Liver (tissue), 9 donors: Measurements from ENCODE around the gene LIMS2. TPM values are rescaled to one million over a fixed set of nuclear protein-coding genes. Genes with fewer than 3 reads are reported as not detected.

ENCODE experiments used
- DNase-seq: peaks from one replicate; pipeline ENCODE4 v3.0.0-alpha.2; 2017; ENCODE audit warnings: low spot score
- H3K27ac ChIP-seq, 2 donors: one replicate each; pipeline ENCODE4 v1.7.0; 2013; ENCODE audit warnings: inconsistent platforms in 2 of 2, low read length in 2 of 2, control low read depth in 1 of 2, low read depth in 1 of 2, mild to moderate bottlenecking in 1 of 2
- H3K27me3 ChIP-seq, 4 donors: one replicate each; pipeline versions ENCODE4 v1.6.1 to v1.7.0; 2013; ENCODE audit warnings: low read length in 3 of 4, inconsistent platforms in 1 of 4, mild to moderate bottlenecking in 1 of 4, moderate library complexity in 1 of 4; ENCODE audit not compliant: control insufficient read depth in 4 of 4, insufficient read depth in 4 of 4
- H3K36me3 ChIP-seq, 4 donors: one replicate each; pipeline versions ENCODE4 v1.6.1 to v1.7.0; 2013; ENCODE audit warnings: low read length in 3 of 4, mild to moderate bottlenecking in 3 of 4, low read depth in 1 of 4, moderate library complexity in 1 of 4; ENCODE audit not compliant: control insufficient read depth in 4 of 4, insufficient read depth in 3 of 4
- H3K4me1 ChIP-seq, 4 donors: one replicate each; pipeline versions ENCODE4 v1.6.1 to v1.7.0; 2013; ENCODE audit warnings: low read length in 3 of 4, mild to moderate bottlenecking in 3 of 4, moderate library complexity in 1 of 4; ENCODE audit not compliant: control insufficient read depth in 4 of 4, insufficient read depth in 4 of 4
- H3K4me3 ChIP-seq, 3 donors: one replicate each; pipeline versions ENCODE4 v1.6.1 to v1.7.0; 2013; ENCODE audit warnings: low read length in 3 of 3, control low read depth in 1 of 3, low read depth in 1 of 3, mild to moderate bottlenecking in 1 of 3
- H3K9ac ChIP-seq, 2 donors: one replicate each; pipeline ENCODE4 v1.7.0; 2013; ENCODE audit warnings: low read length in 2 of 2, mild to moderate bottlenecking in 2 of 2, moderate library complexity in 2 of 2, control low read depth in 1 of 2, low read depth in 1 of 2
- H3K9me3 ChIP-seq, 4 donors: one replicate each; pipeline versions ENCODE4 v1.6.1 to v1.7.0; 2013; ENCODE audit warnings: low read length in 3 of 4; ENCODE audit not compliant: control insufficient read depth in 4 of 4
- EGR1 ChIP-seq, 2 donors: IDR thresholded peaks; 2 replicates each; pipeline ENCODE4 v1.6.1; 2016 to 2018; ENCODE audit warnings: antibody characterized with exemption in 2 of 2, low read depth in 2 of 2
- FOXA1 ChIP-seq: IDR thresholded peaks from 2 replicates; pipeline ENCODE4 v1.6.1; 2016; ENCODE audit warnings: antibody characterized with exemption
- FOXA2 ChIP-seq: IDR thresholded peaks from 2 replicates; pipeline ENCODE4 v1.6.1; 2016; ENCODE audit warnings: antibody characterized with exemption
- GABPA ChIP-seq, 2 donors: IDR thresholded peaks in 1 of 2; conservative IDR thresholded peaks in 1 of 2; 2 replicates each; pipeline ENCODE4 v1.6.1; 2016; ENCODE audit warnings: antibody characterized with exemption in 2 of 2, mild to moderate bottlenecking in 1 of 2, moderate library complexity in 1 of 2
- HNF4A ChIP-seq, 2 donors: conservative IDR thresholded peaks; 2 replicates each; pipeline ENCODE4 v1.6.1; 2016; ENCODE audit warnings: antibody characterized with exemption in 2 of 2, mild to moderate bottlenecking in 2 of 2
- HNF4G ChIP-seq: IDR thresholded peaks from 2 replicates; pipeline ENCODE4 v1.6.1; 2016; ENCODE audit warnings: antibody characterized with exemption
- JUND ChIP-seq, 2 donors: IDR thresholded peaks; 2 replicates each; pipeline ENCODE4 v1.6.1; 2016; ENCODE audit warnings: antibody characterized with exemption in 2 of 2
- NR2F2 ChIP-seq: IDR thresholded peaks from 2 replicates; pipeline ENCODE4 v1.6.1; 2016; ENCODE audit warnings: antibody characterized with exemption
- RAD21 ChIP-seq, 2 donors: IDR thresholded peaks; 2 replicates each; pipeline ENCODE4 v1.6.1; 2016; ENCODE audit warnings: antibody characterized with exemption in 2 of 2, mild to moderate bottlenecking in 2 of 2
- RXRA ChIP-seq, 2 donors: IDR thresholded peaks; 2 replicates each; pipeline ENCODE4 v1.6.1; 2017 to 2018; ENCODE audit warnings: antibody characterized with exemption in 2 of 2, mild to moderate bottlenecking in 1 of 2
- SP1 ChIP-seq: IDR thresholded peaks from 2 replicates; pipeline ENCODE4 v1.6.1; 2018; ENCODE audit warnings: antibody characterized with exemption, mild to moderate bottlenecking
- TAF1 ChIP-seq: conservative IDR thresholded peaks from 2 replicates; pipeline ENCODE4 v1.6.1; 2016; ENCODE audit warnings: antibody characterized with exemption, mild to moderate bottlenecking
- YY1 ChIP-seq: IDR thresholded peaks from 2 replicates; pipeline ENCODE4 v1.6.1; 2016; ENCODE audit warnings: antibody characterized with exemption, mild to moderate bottlenecking
- WGBS: extraction: QIAGEN DNeasy Blood & Tissue Kit; methylation state at CpG from one replicate; pipeline ENCODE4 v1.1.7; 2013; 5-methylcytosine and 5-hydroxymethylcytosine counted together
- polyA plus RNA-seq, 2 donors: library from polyadenylated mRNA; stranded (reverse) in 1 of 2; unstranded in 1 of 2; fragments of 200-250 nt in 1 of 2; fragments of >200 nt in 1 of 2; fragmentation: Nextera tagmentation in 1 of 2; extraction: Ambion mirVana in 1 of 2; gene quantifications; one replicate each; pipeline versions ENCODE4 v1.2.1 to v1.2.3, GENCODE V29; 2013 to 2015
- total RNA-seq, 2 donors: library from RNA; depleted of rRNA; stranded (reverse); fragments of >200 nt; gene quantifications; one replicate each; pipeline ENCODE4 v1.2.3, GENCODE V29; 2014
- TF ChIP-seq, protein P1 (sequence below): IDR thresholded peaks from 2 replicates; pipeline ENCODE4 v1.6.1; 2016; ENCODE audit warnings: antibody characterized with exemption
- TF ChIP-seq, protein P2 (sequence below): IDR thresholded peaks from 2 replicates; pipeline ENCODE4 v1.6.1; 2016; ENCODE audit warnings: antibody characterized with exemption, mild to moderate bottlenecking
- TF ChIP-seq, protein P3 (sequence below): fragments of 150-350 bp; IDR thresholded peaks from 2 replicates; pipeline ENCODE4 v1.5.1; 2017; ENCODE audit warnings: improper control_type of control experiment, low read depth, low read length; ENCODE audit not compliant: missing input control
- TF ChIP-seq, protein P4 (sequence below): IDR thresholded peaks from 2 replicates; pipeline ENCODE4 v1.6.1; 2016; ENCODE audit warnings: antibody characterized with exemption
- TF ChIP-seq, protein P5 (sequence below): IDR thresholded peaks from 2 replicates; pipeline ENCODE4 v1.6.1; 2016; ENCODE audit warnings: antibody characterized with exemption
- donor health status: healthy.
- donor health status: healthy.
- donor health status: healthy.
- donor health status: healthy.
- donor health status: healthy.

LIMS2 gene
- total and polyA plus RNA-seq, 4 donors: 1.4 to 17.9 (median 16.1) TPM

DNA sequence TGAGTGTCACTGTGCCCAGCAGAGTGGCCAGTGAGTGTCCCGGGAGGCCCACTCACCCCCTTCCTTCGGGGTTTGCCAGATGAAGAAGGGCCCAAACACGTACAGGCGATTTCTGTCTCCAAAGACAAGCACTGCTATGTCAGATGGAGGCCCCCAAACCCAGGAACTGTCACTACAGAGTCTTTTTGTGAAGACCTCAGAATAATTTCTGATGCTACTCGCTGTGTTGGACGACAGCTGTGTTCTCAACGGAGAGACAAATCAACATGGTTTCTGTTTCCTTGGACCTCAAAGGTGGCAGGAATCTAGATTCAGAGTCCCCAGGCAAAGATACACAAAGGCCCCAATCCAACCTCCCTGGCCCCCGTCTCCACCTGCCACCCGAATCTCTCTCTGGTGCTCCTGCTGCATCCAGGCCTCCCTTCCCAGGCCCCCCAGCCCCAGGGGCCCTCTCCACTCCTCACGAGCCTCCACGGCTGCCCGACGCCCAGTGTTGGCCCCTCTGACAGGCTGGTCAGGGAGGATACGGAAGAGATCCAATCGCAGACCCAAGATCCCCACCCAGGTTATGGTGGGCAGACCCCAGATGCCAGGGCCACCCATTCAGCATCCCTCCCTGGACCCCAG, 31.8 kb downstream of the LIMS2 start:
- Histone ChIP-seq H3K9ac (no peak overlapping the region), H3K27ac (no peak overlapping the region), H3K27me3 (no peaks in the 10 kb centered on the region), H3K4me3 (no peak overlapping the region), H3K36me3 (peaks cover 0 to 5% (median 0%) of the 10 kb centered on the region in 4 donors), H3K4me1 (peaks cover 4 to 24% (median 11%) of the 10 kb centered on the region in 4 donors), H3K9me3 (no peaks in the 10 kb centered on the region)
- WGBS: 95% methylated on average over 15 of the region's 15 CpGs
- no peak for TF ChIP-seq GABPA (IDR thresholded peaks at IDR 0.05 in 1 of 2, conservative IDR thresholded peaks at IDR 0.05 in 1 of 2)
- no peak for TF ChIP-seq FOXA1
- no peak for TF ChIP-seq RAD21 (IDR thresholded peaks at IDR 0.05)
- no peak for TF ChIP-seq JUND (IDR thresholded peaks at IDR 0.05)
- TF ChIP-seq SP1: no peak
- no peak for TF ChIP-seq RXRA (IDR thresholded peaks at IDR 0.05)
- TF ChIP-seq TAF1: no peak
- TF ChIP-seq, protein P1, sequence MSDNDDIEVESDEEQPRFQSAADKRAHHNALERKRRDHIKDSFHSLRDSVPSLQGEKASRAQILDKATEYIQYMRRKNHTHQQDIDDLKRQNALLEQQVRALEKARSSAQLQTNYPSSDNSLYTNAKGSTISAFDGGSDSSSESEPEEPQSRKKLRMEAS: no peak
- TF ChIP-seq, protein P2, sequence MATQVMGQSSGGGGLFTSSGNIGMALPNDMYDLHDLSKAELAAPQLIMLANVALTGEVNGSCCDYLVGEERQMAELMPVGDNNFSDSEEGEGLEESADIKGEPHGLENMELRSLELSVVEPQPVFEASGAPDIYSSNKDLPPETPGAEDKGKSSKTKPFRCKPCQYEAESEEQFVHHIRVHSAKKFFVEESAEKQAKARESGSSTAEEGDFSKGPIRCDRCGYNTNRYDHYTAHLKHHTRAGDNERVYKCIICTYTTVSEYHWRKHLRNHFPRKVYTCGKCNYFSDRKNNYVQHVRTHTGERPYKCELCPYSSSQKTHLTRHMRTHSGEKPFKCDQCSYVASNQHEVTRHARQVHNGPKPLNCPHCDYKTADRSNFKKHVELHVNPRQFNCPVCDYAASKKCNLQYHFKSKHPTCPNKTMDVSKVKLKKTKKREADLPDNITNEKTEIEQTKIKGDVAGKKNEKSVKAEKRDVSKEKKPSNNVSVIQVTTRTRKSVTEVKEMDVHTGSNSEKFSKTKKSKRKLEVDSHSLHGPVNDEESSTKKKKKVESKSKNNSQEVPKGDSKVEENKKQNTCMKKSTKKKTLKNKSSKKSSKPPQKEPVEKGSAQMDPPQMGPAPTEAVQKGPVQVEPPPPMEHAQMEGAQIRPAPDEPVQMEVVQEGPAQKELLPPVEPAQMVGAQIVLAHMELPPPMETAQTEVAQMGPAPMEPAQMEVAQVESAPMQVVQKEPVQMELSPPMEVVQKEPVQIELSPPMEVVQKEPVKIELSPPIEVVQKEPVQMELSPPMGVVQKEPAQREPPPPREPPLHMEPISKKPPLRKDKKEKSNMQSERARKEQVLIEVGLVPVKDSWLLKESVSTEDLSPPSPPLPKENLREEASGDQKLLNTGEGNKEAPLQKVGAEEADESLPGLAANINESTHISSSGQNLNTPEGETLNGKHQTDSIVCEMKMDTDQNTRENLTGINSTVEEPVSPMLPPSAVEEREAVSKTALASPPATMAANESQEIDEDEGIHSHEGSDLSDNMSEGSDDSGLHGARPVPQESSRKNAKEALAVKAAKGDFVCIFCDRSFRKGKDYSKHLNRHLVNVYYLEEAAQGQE: no peak
- TF ChIP-seq YY1: no peak
- no peak for TF ChIP-seq NR2F2
- TF ChIP-seq EGR1 (IDR thresholded peaks at IDR 0.05; ENCODE audit: low read depth in 2 of 2): no peak
- no peak for TF ChIP-seq HNF4A (conservative IDR thresholded peaks at IDR 0.05)
- TF ChIP-seq, protein P3, sequence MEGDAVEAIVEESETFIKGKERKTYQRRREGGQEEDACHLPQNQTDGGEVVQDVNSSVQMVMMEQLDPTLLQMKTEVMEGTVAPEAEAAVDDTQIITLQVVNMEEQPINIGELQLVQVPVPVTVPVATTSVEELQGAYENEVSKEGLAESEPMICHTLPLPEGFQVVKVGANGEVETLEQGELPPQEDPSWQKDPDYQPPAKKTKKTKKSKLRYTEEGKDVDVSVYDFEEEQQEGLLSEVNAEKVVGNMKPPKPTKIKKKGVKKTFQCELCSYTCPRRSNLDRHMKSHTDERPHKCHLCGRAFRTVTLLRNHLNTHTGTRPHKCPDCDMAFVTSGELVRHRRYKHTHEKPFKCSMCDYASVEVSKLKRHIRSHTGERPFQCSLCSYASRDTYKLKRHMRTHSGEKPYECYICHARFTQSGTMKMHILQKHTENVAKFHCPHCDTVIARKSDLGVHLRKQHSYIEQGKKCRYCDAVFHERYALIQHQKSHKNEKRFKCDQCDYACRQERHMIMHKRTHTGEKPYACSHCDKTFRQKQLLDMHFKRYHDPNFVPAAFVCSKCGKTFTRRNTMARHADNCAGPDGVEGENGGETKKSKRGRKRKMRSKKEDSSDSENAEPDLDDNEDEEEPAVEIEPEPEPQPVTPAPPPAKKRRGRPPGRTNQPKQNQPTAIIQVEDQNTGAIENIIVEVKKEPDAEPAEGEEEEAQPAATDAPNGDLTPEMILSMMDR: no peak
- no peak for DNase-seq

DNA sequence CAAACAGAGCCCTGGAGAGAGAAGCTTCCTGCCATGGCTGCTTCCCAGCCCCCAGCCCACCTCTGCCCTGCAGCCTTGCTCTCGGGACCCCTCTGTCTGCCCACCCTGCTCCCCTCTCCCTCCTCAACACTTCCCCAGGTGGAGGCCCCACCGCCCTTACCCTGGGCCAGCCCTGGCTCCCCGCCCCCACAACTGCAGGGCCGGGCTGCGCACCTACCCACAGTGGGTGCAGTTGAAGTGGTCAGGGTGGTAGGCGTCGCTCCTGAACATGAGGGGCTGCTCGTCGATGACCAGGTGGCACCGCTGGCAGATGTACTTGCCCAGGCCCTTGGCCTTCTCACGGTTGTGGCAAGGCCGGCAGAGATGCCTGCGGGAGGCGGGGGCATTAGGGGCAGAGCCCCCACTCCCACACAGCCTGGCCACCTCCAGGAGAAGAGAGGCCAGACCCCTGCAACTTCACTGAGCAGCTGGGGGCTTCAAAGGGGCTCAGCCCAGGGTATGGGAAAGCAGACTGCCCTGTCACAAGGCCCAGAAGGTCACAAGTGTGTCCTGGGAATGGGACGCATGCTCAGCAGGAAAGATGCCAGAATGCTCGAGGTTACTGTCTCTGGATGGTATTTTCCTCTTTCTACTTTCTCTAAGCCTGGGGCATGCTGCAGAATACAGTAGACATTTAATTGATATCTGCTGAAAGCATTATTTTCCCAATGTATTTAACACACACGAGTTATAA, 32.5 kb downstream of the LIMS2 start:
- Histone ChIP-seq H3K27ac (no peak overlapping the region), H3K36me3 (peaks cover 0 to 6% (median 0%) of the 10 kb centered on the region in 4 donors), H3K9me3 (no peaks in the 10 kb centered on the region), H3K9ac (no peak overlapping the region), H3K4me3 (no peak overlapping the region), H3K27me3 (no peaks in the 10 kb centered on the region), H3K4me1 (peaks cover 4 to 24% (median 11%) of the 10 kb centered on the region in 4 donors)
- no peak for DNase-seq
- WGBS: 88% methylated on average over 17 of the region's 17 CpGs
- no peak for TF ChIP-seq JUND (IDR thresholded peaks at IDR 0.05)
- no peak for TF ChIP-seq FOXA1
- no peak for TF ChIP-seq EGR1 (IDR thresholded peaks at IDR 0.05; ENCODE audit: low read depth in 2 of 2)
- TF ChIP-seq, protein P4, sequence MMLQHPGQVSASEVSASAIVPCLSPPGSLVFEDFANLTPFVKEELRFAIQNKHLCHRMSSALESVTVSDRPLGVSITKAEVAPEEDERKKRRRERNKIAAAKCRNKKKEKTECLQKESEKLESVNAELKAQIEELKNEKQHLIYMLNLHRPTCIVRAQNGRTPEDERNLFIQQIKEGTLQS: no peak
- no peak for TF ChIP-seq HNF4G
- TF ChIP-seq, protein P3: no peak
- no peak for TF ChIP-seq RXRA (IDR thresholded peaks at IDR 0.05)
- TF ChIP-seq, protein P5, sequence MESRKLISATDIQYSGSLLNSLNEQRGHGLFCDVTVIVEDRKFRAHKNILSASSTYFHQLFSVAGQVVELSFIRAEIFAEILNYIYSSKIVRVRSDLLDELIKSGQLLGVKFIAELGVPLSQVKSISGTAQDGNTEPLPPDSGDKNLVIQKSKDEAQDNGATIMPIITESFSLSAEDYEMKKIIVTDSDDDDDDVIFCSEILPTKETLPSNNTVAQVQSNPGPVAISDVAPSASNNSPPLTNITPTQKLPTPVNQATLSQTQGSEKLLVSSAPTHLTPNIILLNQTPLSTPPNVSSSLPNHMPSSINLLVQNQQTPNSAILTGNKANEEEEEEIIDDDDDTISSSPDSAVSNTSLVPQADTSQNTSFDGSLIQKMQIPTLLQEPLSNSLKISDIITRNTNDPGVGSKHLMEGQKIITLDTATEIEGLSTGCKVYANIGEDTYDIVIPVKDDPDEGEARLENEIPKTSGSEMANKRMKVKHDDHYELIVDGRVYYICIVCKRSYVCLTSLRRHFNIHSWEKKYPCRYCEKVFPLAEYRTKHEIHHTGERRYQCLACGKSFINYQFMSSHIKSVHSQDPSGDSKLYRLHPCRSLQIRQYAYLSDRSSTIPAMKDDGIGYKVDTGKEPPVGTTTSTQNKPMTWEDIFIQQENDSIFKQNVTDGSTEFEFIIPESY: no peak
- TF ChIP-seq, protein P1: no peak
- TF ChIP-seq GABPA (IDR thresholded peaks at IDR 0.05 in 1 of 2, conservative IDR thresholded peaks at IDR 0.05 in 1 of 2): no peak
- TF ChIP-seq YY1: no peak
- TF ChIP-seq FOXA2: no peak
- TF ChIP-seq HNF4A (conservative IDR thresholded peaks at IDR 0.05): no peak
- TF ChIP-seq TAF1: no peak
- TF ChIP-seq SP1: no peak
- no peak for TF ChIP-seq NR2F2
